ENCODE data around the gene PAK1IP1. TPM values are rescaled to one million over a fixed set of nuclear protein-coding genes. Genes with fewer than 3 reads are reported as not detected.

PAK1IP1 gene, protein sequence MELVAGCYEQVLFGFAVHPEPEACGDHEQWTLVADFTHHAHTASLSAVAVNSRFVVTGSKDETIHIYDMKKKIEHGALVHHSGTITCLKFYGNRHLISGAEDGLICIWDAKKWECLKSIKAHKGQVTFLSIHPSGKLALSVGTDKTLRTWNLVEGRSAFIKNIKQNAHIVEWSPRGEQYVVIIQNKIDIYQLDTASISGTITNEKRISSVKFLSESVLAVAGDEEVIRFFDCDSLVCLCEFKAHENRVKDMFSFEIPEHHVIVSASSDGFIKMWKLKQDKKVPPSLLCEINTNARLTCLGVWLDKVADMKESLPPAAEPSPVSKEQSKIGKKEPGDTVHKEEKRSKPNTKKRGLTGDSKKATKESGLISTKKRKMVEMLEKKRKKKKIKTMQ
- 10 to 100 TPM; 11.0 to 12.5 TPM for total RNA-seq
- 9.5 TPM for polyA plus RNA-seq (ENCODE audit: insufficient read depth, low read depth, low replicate concordance)
- long read RNA-seq, donor 1, transcript PAK1IP1-201 (10 exons, 1,800 nt), result major isoform, 6 of 6 reads
- long read RNA-seq, donor 1, partial matches to known transcripts, result 0 of 6 reads
- long read RNA-seq, donor 1, other reads (novel, unspliced or antisense), result 0 of 6 reads
- long read RNA-seq, donor 2, transcript PAK1IP1-201 (10 exons, 1,800 nt), result major isoform, 8 of 8 reads
- long read RNA-seq, donor 2, partial matches to known transcripts, result 0 of 8 reads
- long read RNA-seq, donor 2, other reads (novel, unspliced or antisense), result 0 of 8 reads

DNA sequence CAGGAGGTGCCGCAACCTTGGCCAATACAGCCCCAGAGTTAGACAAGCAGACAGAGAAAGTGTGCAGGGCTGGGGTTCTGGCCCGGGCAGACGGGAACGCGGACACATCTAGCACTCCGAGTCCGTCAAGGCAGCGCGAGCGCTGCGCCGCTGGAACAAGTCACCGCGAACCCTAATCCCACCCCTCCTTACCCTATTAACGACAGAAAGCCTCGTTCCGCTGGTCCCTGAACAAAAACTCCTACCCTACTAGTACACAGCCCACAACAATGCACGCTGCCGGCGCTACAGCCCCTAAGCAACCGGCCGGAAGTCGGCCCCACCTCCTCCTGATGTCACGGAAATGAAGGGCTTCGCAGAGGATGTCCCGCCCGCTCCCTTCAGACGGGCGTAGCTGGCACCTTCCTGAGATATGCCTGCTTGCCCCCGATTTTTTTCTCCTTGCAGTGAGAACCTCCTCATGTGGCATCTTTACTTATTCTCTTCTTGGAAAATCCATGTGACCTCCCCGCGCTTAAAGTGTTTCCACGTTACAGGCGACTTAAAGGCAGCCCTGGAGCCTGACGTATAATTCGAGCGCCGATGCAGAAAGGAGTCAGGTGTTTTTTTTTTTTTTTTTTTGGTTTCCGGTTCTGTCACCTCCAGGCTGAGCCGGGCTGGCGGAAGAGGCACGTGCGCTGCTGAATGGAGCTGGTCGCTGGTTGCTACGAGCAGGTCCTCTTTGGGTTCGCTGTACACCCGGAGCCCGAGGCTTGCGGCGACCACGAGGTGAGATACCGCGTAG is at the start of gene PAK1IP1, which contains the start of gene C6orf52:
Gene PAK1IP1 (plus strand): TSS at position 671 of the 784 bp plus-strand sequence. CDS start 14 bp downstream, at position 685.
Gene C6orf52 (minus strand): TSS at position 315 of the 784 bp plus-strand sequence. CDS start 7,066 bp downstream, outside the sequence.
- 1% methylated on average over 45 to 53 of the region's 53 CpGs for WGBS, 2 donors
- peak within 1 kb of the TSS; percentile 84 to 91 for H3K4me3 ChIP-seq
- H3K27ac ChIP-seq, result peak within 1 kb of the TSS; percentile 94 to 96
- DNase-seq, result peak; percentile 97
- no peaks in the 10 kb centered on the region for H3K36me3 ChIP-seq (ENCODE audit: low read depth, missing control alignments)
- peak; percentile 27 for TF ChIP-seq POLR2A (IDR thresholded peaks at IDR 0.05)
- TF ChIP-seq, protein P1, sequence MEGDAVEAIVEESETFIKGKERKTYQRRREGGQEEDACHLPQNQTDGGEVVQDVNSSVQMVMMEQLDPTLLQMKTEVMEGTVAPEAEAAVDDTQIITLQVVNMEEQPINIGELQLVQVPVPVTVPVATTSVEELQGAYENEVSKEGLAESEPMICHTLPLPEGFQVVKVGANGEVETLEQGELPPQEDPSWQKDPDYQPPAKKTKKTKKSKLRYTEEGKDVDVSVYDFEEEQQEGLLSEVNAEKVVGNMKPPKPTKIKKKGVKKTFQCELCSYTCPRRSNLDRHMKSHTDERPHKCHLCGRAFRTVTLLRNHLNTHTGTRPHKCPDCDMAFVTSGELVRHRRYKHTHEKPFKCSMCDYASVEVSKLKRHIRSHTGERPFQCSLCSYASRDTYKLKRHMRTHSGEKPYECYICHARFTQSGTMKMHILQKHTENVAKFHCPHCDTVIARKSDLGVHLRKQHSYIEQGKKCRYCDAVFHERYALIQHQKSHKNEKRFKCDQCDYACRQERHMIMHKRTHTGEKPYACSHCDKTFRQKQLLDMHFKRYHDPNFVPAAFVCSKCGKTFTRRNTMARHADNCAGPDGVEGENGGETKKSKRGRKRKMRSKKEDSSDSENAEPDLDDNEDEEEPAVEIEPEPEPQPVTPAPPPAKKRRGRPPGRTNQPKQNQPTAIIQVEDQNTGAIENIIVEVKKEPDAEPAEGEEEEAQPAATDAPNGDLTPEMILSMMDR (IDR thresholded peaks at IDR 0.05), result peak in 1 of 3 experiments; percentile 6
- no peaks in the 10 kb centered on the region for H3K27me3 ChIP-seq
- intact Hi-C loops (cut with DNase I; ENCODE audit: low total_unique reads), result loop anchor here (5.0 kb wide), 1 partner anchor 53 kb away; the partner anchor contains the start of gene TMEM14B
- no peaks in the 10 kb centered on the region for H3K9me3 ChIP-seq
- H3K4me1 ChIP-seq, result peaks cover 7% of the 10 kb centered on the region

DNA sequence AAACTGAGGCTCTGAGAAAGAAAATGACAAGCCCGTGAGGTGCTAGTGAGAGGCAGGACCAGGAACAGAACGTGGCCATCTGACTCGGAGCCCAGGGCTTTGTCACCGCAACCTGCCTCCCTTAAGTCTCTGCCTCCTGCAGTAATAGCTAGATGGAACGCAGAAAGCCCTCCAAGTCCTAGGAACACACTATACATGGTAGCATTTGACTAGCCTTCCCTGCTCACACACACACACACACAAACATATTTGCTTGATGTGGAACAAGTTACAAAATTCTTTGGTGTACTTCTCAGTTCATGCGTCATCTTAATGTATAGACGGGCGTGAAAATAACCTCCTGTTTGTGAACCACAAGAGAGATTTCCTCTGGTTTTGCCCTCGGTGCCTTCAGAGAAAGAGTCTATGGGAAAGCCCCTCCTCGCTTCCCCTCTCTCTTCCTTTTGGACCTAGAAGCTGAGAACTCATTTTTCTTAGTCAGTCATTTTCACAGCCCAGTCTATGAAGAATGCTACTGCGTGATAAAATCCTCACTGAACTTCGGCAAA is 39.2 kb upstream of the PAK1IP1 start:
- WGBS, 2 donors, result 81 to 84% methylated on average over 12 of the region's 12 CpGs
- DNase-seq, result no peak
- intact Hi-C loops (cut with DNase I; ENCODE audit: low total_unique reads), result no loop called here
- no peak overlapping the region for H3K4me3 ChIP-seq
- H3K4me1 ChIP-seq, result no peaks in the 10 kb centered on the region
- no peaks in the 10 kb centered on the region for H3K36me3 ChIP-seq (ENCODE audit: low read depth, missing control alignments)
- H3K27me3 ChIP-seq, result no peaks in the 10 kb centered on the region
- no peak for TF ChIP-seq POLR2A (IDR thresholded peaks at IDR 0.05)
- TF ChIP-seq, protein P1 (IDR thresholded peaks at IDR 0.05), result no peak
- H3K27ac ChIP-seq, result no peak overlapping the region
- no peaks in the 10 kb centered on the region for H3K9me3 ChIP-seq

DNA sequence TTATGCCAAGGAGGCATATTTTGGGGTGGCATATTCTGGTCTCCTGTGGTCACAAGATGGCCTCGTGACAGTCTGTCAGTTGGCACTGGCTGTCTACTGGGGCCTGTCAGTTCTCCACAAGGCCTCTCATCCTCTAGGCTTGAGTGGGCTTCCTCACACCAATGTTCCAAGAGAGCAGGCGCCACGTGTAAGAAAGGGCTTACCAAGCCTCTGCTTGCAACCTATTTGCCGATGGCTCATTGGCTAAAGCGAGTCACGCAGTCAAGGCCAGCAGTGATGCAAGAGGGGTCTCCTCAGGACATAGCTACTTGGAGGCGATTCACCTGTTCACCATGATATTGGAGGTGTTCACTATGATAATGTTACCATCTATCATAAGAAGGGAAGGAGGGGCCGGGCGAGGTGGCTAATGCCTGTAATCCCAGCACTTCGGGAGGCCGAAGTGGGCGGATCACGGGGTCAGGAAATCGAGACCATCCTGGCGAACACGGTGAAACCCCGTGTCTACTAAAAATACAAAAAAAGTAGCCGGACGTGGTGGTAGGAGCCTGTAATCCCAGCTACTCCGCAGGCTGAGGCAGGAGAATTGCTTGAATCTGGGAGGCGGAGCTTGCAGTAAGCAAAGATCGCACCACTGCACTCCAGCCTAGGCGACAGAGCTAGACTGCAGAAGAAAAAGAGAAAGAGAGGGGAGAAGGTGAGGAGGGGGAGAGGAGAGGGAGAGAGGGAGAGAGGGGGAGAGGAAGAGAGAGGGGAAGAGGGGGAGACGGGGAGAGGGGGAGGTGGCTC is 35.7 kb upstream of the PAK1IP1 start:
- intact Hi-C loops (cut with DNase I; ENCODE audit: low total_unique reads), result no loop called here
- 57 to 70% methylated on average over 24 of the region's 24 CpGs for WGBS, 2 donors
- peak overlapping the region; percentile 39 to 57 for H3K4me3 ChIP-seq
- no peaks in the 10 kb centered on the region for H3K9me3 ChIP-seq
- no peak for DNase-seq
- H3K27me3 ChIP-seq, result no peaks in the 10 kb centered on the region
- H3K36me3 ChIP-seq (ENCODE audit: low read depth, missing control alignments), result no peaks in the 10 kb centered on the region
- no peak for TF ChIP-seq POLR2A (IDR thresholded peaks at IDR 0.05)
- TF ChIP-seq, protein P1 (IDR thresholded peaks at IDR 0.05), result no peak
- no peak overlapping the region for H3K27ac ChIP-seq
- no peaks in the 10 kb centered on the region for H3K4me1 ChIP-seq
